Activated naive CD8-positive, alpha-beta T cell treated with anti-CD3 and anti-CD28 coated beads, Interleukin-2, amount 50 U/mL, for 16 hours (primary cell): ENCODE measurements around the gene SLC16A10.
"Not testable (repeated sequence)": the region's sequence is repeated elsewhere in the genome, so short reads cannot be mapped to it uniquely, and the experiment has no call there.

Experiments
- DNase-seq: peaks from one replicate; pipeline ENCODE4 v3.0.0-alpha.2; 2020; ENCODE audit warnings: low read depth, low spot score

Gene SLC16A10

GRCh38 chr6:111212625-111213024 lies 125.3 kb downstream of the SLC16A10 start:
- DNase-seq, result no peak

DNA sequence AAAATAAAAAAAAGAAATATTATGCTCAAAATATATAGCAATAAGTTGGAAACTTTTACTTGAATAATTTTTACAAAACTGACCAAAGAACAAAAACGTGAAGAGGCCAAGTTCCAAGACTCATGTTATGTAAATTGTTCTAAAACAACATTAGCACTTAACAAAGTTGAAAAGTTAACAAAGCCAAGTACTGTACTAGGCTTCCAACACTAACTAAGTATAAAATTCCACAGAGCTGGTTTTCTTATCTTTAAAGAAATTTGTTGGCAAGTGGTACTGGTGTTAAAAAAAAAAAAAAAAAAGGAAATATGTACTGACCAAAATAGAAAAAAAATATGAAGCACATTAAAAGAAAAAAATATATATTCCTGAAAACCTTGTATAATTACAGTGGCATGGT lies 127.8 kb downstream of the SLC16A10 start:
- DNase-seq, result no peak

DNA sequence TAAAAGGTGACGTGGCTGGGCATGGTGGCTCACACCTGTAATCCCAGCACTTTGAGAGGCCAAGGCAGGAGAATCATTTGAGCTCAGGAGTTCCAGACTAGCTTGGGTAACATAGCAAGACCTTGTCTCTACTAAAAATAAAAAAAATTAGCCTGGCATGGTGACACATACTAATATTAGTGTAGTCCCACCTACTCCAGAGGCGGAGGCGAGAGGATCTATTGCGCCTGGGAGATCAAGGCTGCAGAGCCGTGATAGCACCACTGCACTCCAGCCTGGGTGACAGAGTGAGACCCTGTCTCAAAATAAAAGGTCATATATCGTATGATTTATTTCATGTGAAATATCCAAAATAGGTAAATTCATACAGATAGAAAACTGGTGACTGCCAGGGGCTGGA lies 132.5 kb downstream of the SLC16A10 start:
- DNase-seq, result no peak

- DNase-seq, result no peak
Observed at GRCh38 chr6:111220383-111221031, 133.2 kb downstream of the SLC16A10 start.

GRCh38 chr6:111221804-111222203 lies 134.5 kb downstream of the SLC16A10 start:
- DNase-seq, result no peak

DNA sequence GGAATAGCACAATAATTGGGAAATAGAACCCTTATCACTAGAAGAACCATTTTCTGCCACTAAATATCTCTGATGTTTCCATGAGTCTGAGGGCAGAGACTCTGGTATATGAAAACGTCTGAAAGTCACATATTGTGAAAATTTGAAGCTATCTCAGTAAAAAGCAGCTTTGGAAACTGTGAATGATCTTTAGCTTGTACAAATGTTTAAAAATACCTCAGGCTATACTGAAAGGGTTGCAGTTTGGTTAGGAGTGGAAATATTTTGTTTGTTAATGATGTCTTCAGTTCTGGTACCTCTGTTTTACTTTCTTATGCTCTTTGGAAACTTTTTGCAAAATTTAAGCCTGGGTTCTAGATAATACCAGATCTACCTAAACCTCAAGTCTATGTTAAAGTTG lies 135.0 kb downstream of the SLC16A10 start:
- DNase-seq, result no peak

GRCh38 chr6:111228094-111228493 lies 140.8 kb downstream of the SLC16A10 start:
- no peak for DNase-seq

GRCh38 chr6:111230351-111231089 lies 143.2 kb downstream of the SLC16A10 start:
- DNase-seq, result no peak

- DNase-seq, result no peak
Observed at GRCh38 chr6:111231090-111231459, 143.8 kb downstream of the SLC16A10 start.

GRCh38 chr6:111237852-111238251 lies 150.5 kb downstream of the SLC16A10 start:
- DNase-seq, result no peak

GRCh38 chr6:111238464-111239119 lies 151.3 kb downstream of the SLC16A10 start:
- no peak for DNase-seq

DNA sequence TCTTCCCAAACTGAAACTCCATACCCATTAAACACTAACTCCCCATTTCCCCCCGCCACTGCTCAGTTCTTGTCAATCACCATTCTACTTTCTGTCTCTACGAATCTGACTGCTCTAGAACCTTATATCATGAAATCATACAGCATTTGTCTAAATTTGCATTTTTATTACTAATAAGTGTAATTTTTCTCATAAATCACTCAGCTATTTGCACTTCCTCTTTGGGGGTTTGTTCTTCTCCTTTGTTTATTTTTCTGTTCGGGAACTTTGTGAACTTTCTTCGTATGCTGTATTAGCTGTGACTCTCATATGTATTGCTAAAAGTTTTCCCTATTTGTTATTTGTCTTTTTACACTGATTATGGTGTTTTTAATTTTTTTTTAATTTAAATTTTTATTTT lies 152.2 kb downstream of the SLC16A10 start:
- DNase-seq, result no peak

GRCh38 chr6:111242452-111242851 lies 155.1 kb downstream of the SLC16A10 start:
- no peak for DNase-seq

- no peak for DNase-seq
Observed at GRCh38 chr6:111243095-111243494, 155.8 kb downstream of the SLC16A10 start.

DNA sequence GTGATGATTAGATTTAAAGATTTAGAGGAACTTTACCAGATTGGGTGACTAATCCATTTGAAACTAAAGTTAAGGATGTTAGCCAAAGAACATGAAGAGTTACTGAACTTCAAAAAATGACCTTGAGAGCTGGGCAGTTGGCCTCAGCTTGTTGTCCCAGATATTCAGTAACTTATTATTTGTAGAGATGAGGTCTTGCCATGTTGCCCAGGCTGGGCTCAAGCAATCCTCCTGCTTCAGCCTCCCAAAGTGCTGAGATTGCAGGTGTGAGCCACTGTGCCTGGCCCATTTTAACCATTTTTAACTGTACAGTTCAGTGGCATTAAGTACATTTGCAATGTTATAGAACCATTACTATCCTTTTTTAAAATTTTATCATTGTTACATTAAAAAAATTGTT lies 161.5 kb downstream of the SLC16A10 start:
- no peak for DNase-seq

DNA sequence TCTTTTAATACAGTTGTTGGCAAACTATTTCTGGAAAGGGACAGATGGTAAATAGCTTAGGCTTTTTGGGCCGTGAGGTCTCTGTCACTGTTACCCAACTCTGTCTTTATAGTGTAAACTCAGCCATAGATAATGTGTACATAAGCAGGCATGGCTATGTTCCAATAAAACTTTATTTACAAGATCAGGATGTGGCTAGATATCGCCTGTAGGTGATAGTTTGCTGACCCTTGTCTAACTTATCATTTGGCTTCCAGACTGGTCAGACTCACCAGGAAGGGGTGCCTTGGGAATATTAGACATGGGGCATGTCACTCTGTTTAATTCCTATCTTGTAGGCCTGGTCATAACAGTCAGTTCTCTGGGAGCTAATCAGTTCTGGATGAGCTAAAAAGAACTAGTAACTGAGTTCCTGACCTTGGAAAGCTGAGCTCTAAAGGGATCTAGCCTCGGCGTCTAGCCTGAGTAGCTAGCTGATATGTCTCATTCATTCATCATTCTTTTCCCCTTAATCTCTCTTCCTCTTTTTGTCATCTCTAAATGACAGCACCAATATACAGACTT lies 163.6 kb downstream of the SLC16A10 start:
- DNase-seq, result no peak

DNA sequence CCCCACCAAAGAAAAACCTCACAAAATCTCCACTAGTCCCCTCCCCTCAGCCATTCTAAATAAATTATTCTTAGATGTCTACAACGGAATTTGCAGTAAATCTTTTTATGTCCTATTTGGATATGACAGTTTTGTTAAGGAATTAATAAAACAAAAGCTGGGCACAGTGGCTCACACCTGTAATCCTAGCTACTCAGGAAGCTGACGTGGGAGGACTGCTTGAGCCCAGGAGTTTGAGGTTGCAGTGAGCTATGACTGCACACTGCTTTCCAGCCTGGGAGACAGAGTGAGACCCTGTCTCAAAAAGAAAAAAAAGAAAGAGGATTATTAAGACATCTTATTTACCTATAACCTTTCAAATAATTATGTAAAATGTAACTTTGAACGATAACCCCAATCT lies 165.4 kb downstream of the SLC16A10 start:
- no peak for DNase-seq

- no peak for DNase-seq
Observed at GRCh38 chr6:111254004-111254778, 166.9 kb downstream of the SLC16A10 start.

- DNase-seq, result no peak
Observed at GRCh38 chr6:111254779-111255166, 167.5 kb downstream of the SLC16A10 start.

DNA sequence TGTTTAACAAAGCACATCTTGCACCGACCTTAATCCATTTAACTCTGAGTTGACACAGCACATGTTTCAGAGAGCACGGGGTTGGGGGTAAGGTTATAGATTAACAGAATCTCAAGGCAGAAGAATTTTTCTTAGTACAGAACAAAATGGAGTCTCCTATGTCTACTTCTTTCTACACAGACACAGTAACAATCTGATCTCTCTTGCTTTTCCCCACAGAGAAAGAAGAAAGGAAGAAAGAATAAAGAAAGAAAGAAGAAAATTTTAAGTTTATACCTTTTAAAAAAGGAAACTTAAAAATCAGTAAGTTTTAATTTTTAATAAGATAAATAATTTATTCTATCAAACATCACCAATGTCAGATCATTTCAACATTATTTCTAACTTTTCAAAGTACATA lies 168.5 kb downstream of the SLC16A10 start:
- not testable (repeated sequence) for DNase-seq

DNA sequence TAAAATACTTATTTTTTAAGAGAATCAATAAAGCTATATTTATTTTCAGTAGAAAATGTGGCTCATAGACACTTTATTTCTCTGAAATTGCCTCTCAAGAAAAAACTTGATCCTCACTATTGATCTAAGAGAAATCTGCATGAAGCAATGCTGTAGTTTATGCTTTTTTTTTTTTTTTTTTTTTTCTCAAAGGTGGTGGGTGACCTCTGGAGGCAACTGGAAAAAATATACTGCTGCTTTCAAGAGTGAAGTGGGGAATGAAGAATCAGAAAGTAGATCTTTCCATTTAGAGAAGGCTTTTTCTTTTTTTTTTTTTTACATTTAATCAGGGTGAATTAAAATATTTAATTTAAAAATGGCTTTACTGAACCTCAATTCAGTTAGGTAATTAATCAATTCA lies 169.3 kb downstream of the SLC16A10 start:
- no peak for DNase-seq

GRCh38 chr6:111258010-111258409 lies 170.7 kb downstream of the SLC16A10 start:
- DNase-seq, result no peak
